ENCODE results near the gene SLC27A3.

DNA sequence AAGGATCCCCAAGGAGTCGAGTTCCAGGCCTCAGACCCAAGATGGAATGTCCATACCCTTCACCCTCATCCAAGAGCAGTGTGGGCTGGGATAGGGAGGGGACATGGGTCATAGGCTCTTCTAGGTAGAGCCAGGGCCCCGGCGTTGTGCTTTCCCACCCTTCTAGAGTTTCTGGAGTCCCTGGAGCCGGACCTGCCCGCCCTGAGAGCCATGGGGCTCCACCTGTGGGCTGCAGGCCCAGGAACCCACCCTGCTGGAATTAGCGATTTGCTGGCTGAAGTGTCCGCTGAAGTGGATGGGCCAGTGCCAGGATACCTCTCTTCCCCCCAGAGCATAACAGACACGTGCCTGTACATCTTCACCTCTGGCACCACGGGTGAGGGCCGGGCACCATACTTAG is 1.1 kb downstream of the SLC27A3 start:
- TF ChIP-seq, protein P1, sequence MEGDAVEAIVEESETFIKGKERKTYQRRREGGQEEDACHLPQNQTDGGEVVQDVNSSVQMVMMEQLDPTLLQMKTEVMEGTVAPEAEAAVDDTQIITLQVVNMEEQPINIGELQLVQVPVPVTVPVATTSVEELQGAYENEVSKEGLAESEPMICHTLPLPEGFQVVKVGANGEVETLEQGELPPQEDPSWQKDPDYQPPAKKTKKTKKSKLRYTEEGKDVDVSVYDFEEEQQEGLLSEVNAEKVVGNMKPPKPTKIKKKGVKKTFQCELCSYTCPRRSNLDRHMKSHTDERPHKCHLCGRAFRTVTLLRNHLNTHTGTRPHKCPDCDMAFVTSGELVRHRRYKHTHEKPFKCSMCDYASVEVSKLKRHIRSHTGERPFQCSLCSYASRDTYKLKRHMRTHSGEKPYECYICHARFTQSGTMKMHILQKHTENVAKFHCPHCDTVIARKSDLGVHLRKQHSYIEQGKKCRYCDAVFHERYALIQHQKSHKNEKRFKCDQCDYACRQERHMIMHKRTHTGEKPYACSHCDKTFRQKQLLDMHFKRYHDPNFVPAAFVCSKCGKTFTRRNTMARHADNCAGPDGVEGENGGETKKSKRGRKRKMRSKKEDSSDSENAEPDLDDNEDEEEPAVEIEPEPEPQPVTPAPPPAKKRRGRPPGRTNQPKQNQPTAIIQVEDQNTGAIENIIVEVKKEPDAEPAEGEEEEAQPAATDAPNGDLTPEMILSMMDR (IDR thresholded peaks at IDR 0.05) = no peak
- no peak for TF ChIP-seq POLR2A (IDR thresholded peaks at IDR 0.05)

All from uterus (tissue), 2 donors.